ENCODE measurements around the gene OLIG1. TPM values are rescaled to one million over a fixed set of nuclear protein-coding genes. Genes with fewer than 3 reads are reported as not detected.
A peak's percentile ranks its signal among the peaks of the same experiment; 100 is the strongest.

The OLIG1 gene
- polyA plus RNA-seq, 3 donors: 20.0 to 51.0 (median 40.7) TPM

DNA sequence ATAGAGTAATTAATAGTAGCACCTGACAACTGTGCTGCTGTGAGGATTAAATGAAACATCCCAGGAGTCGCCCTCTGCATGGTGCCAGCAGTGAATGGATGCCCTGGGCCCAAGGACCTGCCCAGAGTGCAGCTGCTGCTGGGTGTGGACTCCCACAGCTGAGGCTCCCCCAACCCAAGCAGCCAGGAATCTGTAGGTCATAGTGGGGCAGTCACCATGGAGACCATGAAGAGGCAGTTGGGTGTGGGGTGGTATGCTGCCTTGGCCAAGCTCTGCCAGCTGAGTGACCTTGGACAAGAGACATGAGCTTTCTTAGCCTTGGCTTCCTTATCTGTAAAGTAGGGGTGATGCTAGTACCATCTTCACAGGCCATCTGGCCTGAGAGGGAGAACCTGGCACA, 34.8 kb upstream of the OLIG1 start:
- Mint-ChIP-seq H3K4me3 (no peak overlapping the region), H3K27ac (peak overlapping the region in 5 of 7 donors; percentile 2 to 97 (median 61)), H3K4me1 (peaks cover 47% of the 10 kb centered on the region), H3K27me3 (ENCODE audit: low read depth in 3 of 3) (peaks cover 15 to 46% (median 43%) of the 10 kb centered on the region in 3 donors), H3K36me3 (peaks cover 15 to 16% of the 10 kb centered on the region in 2 donors), H3K9me3 (peaks cover 0 to 3% (median 0%) of the 10 kb centered on the region in 7 donors)
- Histone ChIP-seq H3K9ac (ENCODE audit: insufficient read depth, low read length, poor library complexity, severe bottlenecking) (no peak overlapping the region), H3K9me3 (replicated peaks in 1 of 2; ENCODE audit: control insufficient read depth in 1 of 2, insufficient read depth in 1 of 2, low read length in 2 of 2) (no peaks in the 10 kb centered on the region), H3K4me3 (replicated peaks in 1 of 3; ENCODE audit: low read depth in 2 of 3, low read length in 3 of 3) (no peak overlapping the region), H3K4me1 (ENCODE audit: control insufficient read depth in 1 of 2, insufficient read depth in 2 of 2, low read length in 2 of 2) (peaks cover 34 to 38% of the 10 kb centered on the region in 2 donors), H3K36me3 (replicated peaks in 1 of 2; ENCODE audit: control insufficient read depth in 1 of 2, insufficient read depth in 2 of 2, low read length in 2 of 2) (no peaks in the 10 kb centered on the region), H3K79me2 (ENCODE audit: insufficient read depth, low read length) (no peaks in the 10 kb centered on the region), H3K27ac (ENCODE audit: low read depth in 1 of 2, low read length in 2 of 2) (peak overlapping the region in 1 of 2 donors; percentile 92), H2AFZ (ENCODE audit: insufficient read depth, low read depth, low read length, poor library complexity, severe bottlenecking) (no peak overlapping the region), H3K4me2 (replicated peaks; ENCODE audit: extremely low read depth, low read length, poor library complexity, severe bottlenecking) (no peak overlapping the region), H3K27me3 (ENCODE audit: control insufficient read depth in 2 of 2, insufficient read depth in 2 of 2, low read length in 2 of 2) (peaks cover 6 to 42% of the 10 kb centered on the region in 2 donors), H4K20me1 (ENCODE audit: insufficient read depth, low read length) (no peaks in the 10 kb centered on the region)
- TF ChIP-seq, protein P1, sequence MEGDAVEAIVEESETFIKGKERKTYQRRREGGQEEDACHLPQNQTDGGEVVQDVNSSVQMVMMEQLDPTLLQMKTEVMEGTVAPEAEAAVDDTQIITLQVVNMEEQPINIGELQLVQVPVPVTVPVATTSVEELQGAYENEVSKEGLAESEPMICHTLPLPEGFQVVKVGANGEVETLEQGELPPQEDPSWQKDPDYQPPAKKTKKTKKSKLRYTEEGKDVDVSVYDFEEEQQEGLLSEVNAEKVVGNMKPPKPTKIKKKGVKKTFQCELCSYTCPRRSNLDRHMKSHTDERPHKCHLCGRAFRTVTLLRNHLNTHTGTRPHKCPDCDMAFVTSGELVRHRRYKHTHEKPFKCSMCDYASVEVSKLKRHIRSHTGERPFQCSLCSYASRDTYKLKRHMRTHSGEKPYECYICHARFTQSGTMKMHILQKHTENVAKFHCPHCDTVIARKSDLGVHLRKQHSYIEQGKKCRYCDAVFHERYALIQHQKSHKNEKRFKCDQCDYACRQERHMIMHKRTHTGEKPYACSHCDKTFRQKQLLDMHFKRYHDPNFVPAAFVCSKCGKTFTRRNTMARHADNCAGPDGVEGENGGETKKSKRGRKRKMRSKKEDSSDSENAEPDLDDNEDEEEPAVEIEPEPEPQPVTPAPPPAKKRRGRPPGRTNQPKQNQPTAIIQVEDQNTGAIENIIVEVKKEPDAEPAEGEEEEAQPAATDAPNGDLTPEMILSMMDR (IDR thresholded peaks at IDR 0.05): no peak
- no peak for DNase-seq
- WGBS (ENCODE audit: insufficient coverage): no CpG with 5 or more reads among the region's 1 CpG
- intact Hi-C loops (cut with micrococcal nuclease): loop anchor here in 1 of 2 donors (5.0 kb wide), 1 partner anchor 67 kb away; no protein-coding TSS in a partner anchor

GRCh38 chr21:33036430-33037162, 33.3 kb upstream of the OLIG1 start:
- Histone ChIP-seq H3K4me1 (ENCODE audit: control insufficient read depth in 1 of 2, insufficient read depth in 2 of 2, low read length in 2 of 2) (peaks cover 34 to 38% of the 10 kb centered on the region in 2 donors), H3K27ac (ENCODE audit: low read depth in 1 of 2, low read length in 2 of 2) (peak overlapping the region; percentile 86 to 92), H2AFZ (ENCODE audit: insufficient read depth, low read depth, low read length, poor library complexity, severe bottlenecking) (peak overlapping the region; percentile 18), H3K4me2 (replicated peaks; ENCODE audit: extremely low read depth, low read length, poor library complexity, severe bottlenecking) (peak overlapping the region; percentile 18), H3K4me3 (replicated peaks in 1 of 3; ENCODE audit: low read depth in 2 of 3, low read length in 3 of 3) (peak overlapping the region in 1 of 3 experiments; percentile 26), H4K20me1 (ENCODE audit: insufficient read depth, low read length) (no peaks in the 10 kb centered on the region), H3K9me3 (replicated peaks in 1 of 2; ENCODE audit: control insufficient read depth in 1 of 2, insufficient read depth in 1 of 2, low read length in 2 of 2) (no peaks in the 10 kb centered on the region), H3K27me3 (ENCODE audit: control insufficient read depth in 2 of 2, insufficient read depth in 2 of 2, low read length in 2 of 2) (peaks cover 6 to 28% of the 10 kb centered on the region in 2 donors), H3K36me3 (replicated peaks in 1 of 2; ENCODE audit: control insufficient read depth in 1 of 2, insufficient read depth in 2 of 2, low read length in 2 of 2) (no peaks in the 10 kb centered on the region), H3K79me2 (ENCODE audit: insufficient read depth, low read length) (no peaks in the 10 kb centered on the region), H3K9ac (ENCODE audit: insufficient read depth, low read length, poor library complexity, severe bottlenecking) (peak overlapping the region; percentile 62)
- Mint-ChIP-seq H3K27me3 (ENCODE audit: low read depth in 3 of 3) (peaks cover 7 to 31% (median 30%) of the 10 kb centered on the region in 3 donors), H3K4me1 (peaks cover 47% of the 10 kb centered on the region), H3K9me3 (no peaks in the 10 kb centered on the region), H3K4me3 (peak overlapping the region; percentile 40 to 69), H3K36me3 (peaks cover 9% of the 10 kb centered on the region in 2 donors), H3K27ac (peak overlapping the region; percentile 91 to 98 (median 96))
- DNase-seq: peak; percentile 92 to 96 (median 94)
- intact Hi-C loops (cut with micrococcal nuclease): loop anchor here in 1 of 2 donors (5.0 kb wide), 1 partner anchor 66 kb away; no protein-coding TSS in a partner anchor
- TF ChIP-seq, protein P1 (IDR thresholded peaks at IDR 0.05): no peak
- 0% methylated on average over 4 of the region's 11 CpGs for WGBS (ENCODE audit: insufficient coverage)
